ENCODE measurements around the gene C12orf42. TPM values are rescaled to one million over a fixed set of nuclear protein-coding genes. Genes with fewer than 3 reads are reported as not detected.

Gene C12orf42
- total RNA-seq, 4 donors from 2014 or later: 1.2 TPM; not detected in 3

GRCh38 chr12:103387385-103387784 lies 108.4 kb downstream of the C12orf42 start:
- H3K27me3 ChIP-seq: no peaks in the 10 kb centered on the region
- 88 to 90% methylated on average over 7 of the region's 7 CpGs for WGBS, 2 donors
- H3K36me3 ChIP-seq: no peaks in the 10 kb centered on the region
- no peak overlapping the region for H3K27ac ChIP-seq
- peaks cover 0 to 7% (median 0%) of the 10 kb centered on the region in 4 donors for H3K9me3 ChIP-seq
- TF ChIP-seq CTCF (IDR thresholded peaks at IDR 0.05) (no peak), POLR2A (IDR thresholded peaks at IDR 0.05) (no peak), EP300 (IDR thresholded peaks at IDR 0.05) (no peak)
- H3K4me3 ChIP-seq: no peak overlapping the region
- no peaks in the 10 kb centered on the region for H3K4me1 ChIP-seq
- DNase-seq (ENCODE audit: low spot score in 2 of 2): no peak

- Histone ChIP-seq H3K4me3 (no peak overlapping the region), H3K9me3 (no peaks in the 10 kb centered on the region), H3K27me3 (no peaks in the 10 kb centered on the region), H3K27ac (no peak overlapping the region), H3K4me1 (no peaks in the 10 kb centered on the region), H3K36me3 (no peaks in the 10 kb centered on the region)
- no peak for DNase-seq (ENCODE audit: low spot score in 2 of 2)
- no peak for TF ChIP-seq CTCF (IDR thresholded peaks at IDR 0.05)
- 77 to 95% methylated on average over 3 of the region's 3 CpGs for WGBS, 2 donors
These were observed 109.3 kb downstream of the C12orf42 start for GRCh38 chr12:103386451-103386850.

- no peaks in the 10 kb centered on the region for H3K27me3 ChIP-seq
- H3K36me3 ChIP-seq: no peaks in the 10 kb centered on the region
- DNase-seq (ENCODE audit: low spot score in 2 of 2): no peak
- H3K4me1 ChIP-seq: no peaks in the 10 kb centered on the region
- WGBS, 2 donors: 60 to 64% methylated on average over 1 of the region's 1 CpG
- no peak for TF ChIP-seq EP300 (IDR thresholded peaks at IDR 0.05)
- TF ChIP-seq POLR2A (IDR thresholded peaks at IDR 0.05): no peak
- TF ChIP-seq CTCF (IDR thresholded peaks at IDR 0.05): no peak
- no peaks in the 10 kb centered on the region for H3K9me3 ChIP-seq
- H3K27ac ChIP-seq: no peak overlapping the region
- H3K4me3 ChIP-seq: no peak overlapping the region
These were observed 112.9 kb downstream of the C12orf42 start for GRCh38 chr12:103382736-103383346.

GRCh38 chr12:103382119-103382518 lies 113.6 kb downstream of the C12orf42 start:
- no peak overlapping the region for H3K4me3 ChIP-seq
- no peaks in the 10 kb centered on the region for H3K9me3 ChIP-seq
- no peaks in the 10 kb centered on the region for H3K4me1 ChIP-seq
- no peaks in the 10 kb centered on the region for H3K36me3 ChIP-seq
- TF ChIP-seq CTCF (IDR thresholded peaks at IDR 0.05) (no peak), EP300 (IDR thresholded peaks at IDR 0.05) (no peak), POLR2A (IDR thresholded peaks at IDR 0.05) (no peak)
- H3K27me3 ChIP-seq: no peaks in the 10 kb centered on the region
- H3K27ac ChIP-seq: no peak overlapping the region
- 86 to 94% methylated on average over 2 of the region's 2 CpGs for WGBS, 2 donors
- no peak for DNase-seq (ENCODE audit: low spot score in 2 of 2)

GRCh38 chr12:103379670-103380069 lies 116.1 kb downstream of the C12orf42 start:
- WGBS, 2 donors: 78 to 79% methylated on average over 6 of the region's 6 CpGs
- Histone ChIP-seq H3K4me3 (no peak overlapping the region), H3K9me3 (no peaks in the 10 kb centered on the region), H3K27me3 (no peaks in the 10 kb centered on the region), H3K27ac (no peak overlapping the region), H3K4me1 (no peaks in the 10 kb centered on the region), H3K36me3 (no peaks in the 10 kb centered on the region)
- TF ChIP-seq EP300 (IDR thresholded peaks at IDR 0.05) (no peak), POLR2A (IDR thresholded peaks at IDR 0.05) (no peak), CTCF (IDR thresholded peaks at IDR 0.05) (no peak)
- no peak for DNase-seq (ENCODE audit: low spot score in 2 of 2)

Measured in tibial nerve (tissue), 4 donors.